ENCODE measurements around the gene FHOD3. TPM values are rescaled to one million over a fixed set of nuclear protein-coding genes. Genes with fewer than 3 reads are reported as not detected.

The FHOD3 gene
- total RNA-seq, 1 donor = 13.0 TPM

DNA sequence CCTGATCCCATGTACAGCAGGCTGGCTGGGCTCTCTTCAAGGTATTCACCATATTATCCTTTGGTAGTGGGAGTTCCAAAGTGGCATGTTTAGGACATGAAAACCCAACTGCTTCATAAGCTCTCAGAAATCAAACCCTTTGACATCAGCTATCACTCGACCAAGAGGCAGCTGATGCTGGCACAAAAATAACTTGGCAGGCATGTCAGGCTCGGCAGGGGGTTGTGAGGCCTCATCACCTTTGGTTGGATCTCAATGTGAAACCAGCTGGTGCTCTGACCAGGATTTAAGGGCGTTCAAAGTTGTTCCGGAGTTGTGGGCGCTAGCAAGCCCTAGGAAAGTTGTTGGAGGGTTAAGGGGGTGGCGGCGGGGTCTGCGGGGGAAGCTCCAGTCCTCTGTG lies 171.9 kb downstream of the FHOD3 start:
- H3K4me3 ChIP-seq (ENCODE audit: insufficient read depth, low read length) = no peak overlapping the region
- no peak overlapping the region for H2AFZ ChIP-seq (ENCODE audit: low read length)
- no peaks in the 10 kb centered on the region for H3K36me3 ChIP-seq (ENCODE audit: insufficient read depth, low read length)
- no peaks in the 10 kb centered on the region for H3K4me1 ChIP-seq (ENCODE audit: insufficient read depth, low read length)
- H3K27me3 ChIP-seq (ENCODE audit: insufficient read depth, low read length) = no peaks in the 10 kb centered on the region
- H3K79me2 ChIP-seq (ENCODE audit: insufficient read depth, low read length) = no peaks in the 10 kb centered on the region
- TF ChIP-seq, protein P1, sequence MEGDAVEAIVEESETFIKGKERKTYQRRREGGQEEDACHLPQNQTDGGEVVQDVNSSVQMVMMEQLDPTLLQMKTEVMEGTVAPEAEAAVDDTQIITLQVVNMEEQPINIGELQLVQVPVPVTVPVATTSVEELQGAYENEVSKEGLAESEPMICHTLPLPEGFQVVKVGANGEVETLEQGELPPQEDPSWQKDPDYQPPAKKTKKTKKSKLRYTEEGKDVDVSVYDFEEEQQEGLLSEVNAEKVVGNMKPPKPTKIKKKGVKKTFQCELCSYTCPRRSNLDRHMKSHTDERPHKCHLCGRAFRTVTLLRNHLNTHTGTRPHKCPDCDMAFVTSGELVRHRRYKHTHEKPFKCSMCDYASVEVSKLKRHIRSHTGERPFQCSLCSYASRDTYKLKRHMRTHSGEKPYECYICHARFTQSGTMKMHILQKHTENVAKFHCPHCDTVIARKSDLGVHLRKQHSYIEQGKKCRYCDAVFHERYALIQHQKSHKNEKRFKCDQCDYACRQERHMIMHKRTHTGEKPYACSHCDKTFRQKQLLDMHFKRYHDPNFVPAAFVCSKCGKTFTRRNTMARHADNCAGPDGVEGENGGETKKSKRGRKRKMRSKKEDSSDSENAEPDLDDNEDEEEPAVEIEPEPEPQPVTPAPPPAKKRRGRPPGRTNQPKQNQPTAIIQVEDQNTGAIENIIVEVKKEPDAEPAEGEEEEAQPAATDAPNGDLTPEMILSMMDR (IDR thresholded peaks at IDR 0.05; ENCODE audit: extremely low read depth, low read depth, low read length) = no peak
- no peak overlapping the region for H3K27ac ChIP-seq (ENCODE audit: low read depth, low read length)
- no peaks in the 10 kb centered on the region for H4K20me1 ChIP-seq (ENCODE audit: insufficient read depth, low read length)
- no peak overlapping the region for H3K4me2 ChIP-seq (ENCODE audit: insufficient read depth, low read length)
- H3K9me3 ChIP-seq (ENCODE audit: low read depth, low read length) = no peaks in the 10 kb centered on the region
- no peak for DNase-seq (ENCODE audit: insufficient read length, low spot score, missing footprints)

DNA sequence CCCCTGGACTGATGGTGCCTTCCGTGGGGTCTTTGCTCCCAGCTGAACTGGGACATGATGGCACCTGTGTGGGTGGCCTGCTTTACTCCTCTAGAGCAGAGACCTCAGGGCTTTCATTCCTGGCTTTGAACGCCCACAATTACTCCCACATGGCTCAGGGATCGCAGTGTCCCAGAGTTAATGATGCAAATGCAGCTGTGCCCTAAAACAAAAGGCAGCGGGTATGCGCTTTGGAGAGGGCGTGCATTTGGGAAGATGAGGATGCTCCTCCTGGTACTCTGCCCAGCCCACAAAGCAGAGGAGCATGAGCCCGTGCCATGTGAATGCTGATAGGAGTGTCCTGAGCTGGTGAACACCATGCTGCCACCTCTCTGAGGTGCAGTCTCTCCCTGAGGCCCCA lies 173.4 kb downstream of the FHOD3 start:
- no peak for DNase-seq (ENCODE audit: insufficient read length, low spot score, missing footprints)
- Histone ChIP-seq H3K4me3 (ENCODE audit: insufficient read depth, low read length) (no peak overlapping the region), H3K27me3 (ENCODE audit: insufficient read depth, low read length) (no peaks in the 10 kb centered on the region), H3K79me2 (ENCODE audit: insufficient read depth, low read length) (no peaks in the 10 kb centered on the region), H3K4me2 (ENCODE audit: insufficient read depth, low read length) (no peak overlapping the region), H2AFZ (ENCODE audit: low read length) (no peak overlapping the region), H3K36me3 (ENCODE audit: insufficient read depth, low read length) (no peaks in the 10 kb centered on the region), H3K9me3 (ENCODE audit: low read depth, low read length) (no peaks in the 10 kb centered on the region), H4K20me1 (ENCODE audit: insufficient read depth, low read length) (no peaks in the 10 kb centered on the region), H3K4me1 (ENCODE audit: insufficient read depth, low read length) (no peaks in the 10 kb centered on the region), H3K27ac (ENCODE audit: low read depth, low read length) (no peak overlapping the region)
- TF ChIP-seq, protein P1 (IDR thresholded peaks at IDR 0.05; ENCODE audit: extremely low read depth, low read depth, low read length) = no peak

DNA sequence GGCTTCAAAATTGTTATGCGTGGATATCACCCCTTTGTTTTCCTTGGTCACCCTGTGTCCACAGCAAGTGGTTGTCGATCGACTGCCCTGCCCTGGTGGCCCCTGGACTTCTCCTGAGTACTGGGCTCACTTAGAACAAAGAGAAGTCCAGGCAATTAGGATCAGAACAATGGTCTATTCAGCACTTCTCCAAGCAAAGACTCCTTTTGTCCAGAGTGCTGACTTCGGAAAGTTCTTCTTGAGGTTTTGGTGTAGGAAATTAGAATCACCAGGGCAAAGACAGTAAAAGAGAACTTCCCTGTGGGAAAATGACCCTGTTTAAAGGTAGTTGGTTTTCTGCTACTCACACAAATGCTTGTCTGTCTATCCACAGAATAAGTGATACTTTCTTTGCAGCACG lies 173.9 kb downstream of the FHOD3 start:
- Histone ChIP-seq H3K4me1 (ENCODE audit: insufficient read depth, low read length) (no peaks in the 10 kb centered on the region), H2AFZ (ENCODE audit: low read length) (no peak overlapping the region), H3K79me2 (ENCODE audit: insufficient read depth, low read length) (no peaks in the 10 kb centered on the region), H3K9me3 (ENCODE audit: low read depth, low read length) (no peaks in the 10 kb centered on the region), H3K27me3 (ENCODE audit: insufficient read depth, low read length) (no peaks in the 10 kb centered on the region), H3K27ac (ENCODE audit: low read depth, low read length) (no peak overlapping the region), H3K36me3 (ENCODE audit: insufficient read depth, low read length) (no peaks in the 10 kb centered on the region), H3K4me2 (ENCODE audit: insufficient read depth, low read length) (no peak overlapping the region), H3K4me3 (ENCODE audit: insufficient read depth, low read length) (no peak overlapping the region), H4K20me1 (ENCODE audit: insufficient read depth, low read length) (peaks cover 2% of the 10 kb centered on the region)
- DNase-seq (ENCODE audit: insufficient read length, low spot score, missing footprints) = no peak
- TF ChIP-seq, protein P1 (IDR thresholded peaks at IDR 0.05; ENCODE audit: extremely low read depth, low read depth, low read length) = no peak

DNA sequence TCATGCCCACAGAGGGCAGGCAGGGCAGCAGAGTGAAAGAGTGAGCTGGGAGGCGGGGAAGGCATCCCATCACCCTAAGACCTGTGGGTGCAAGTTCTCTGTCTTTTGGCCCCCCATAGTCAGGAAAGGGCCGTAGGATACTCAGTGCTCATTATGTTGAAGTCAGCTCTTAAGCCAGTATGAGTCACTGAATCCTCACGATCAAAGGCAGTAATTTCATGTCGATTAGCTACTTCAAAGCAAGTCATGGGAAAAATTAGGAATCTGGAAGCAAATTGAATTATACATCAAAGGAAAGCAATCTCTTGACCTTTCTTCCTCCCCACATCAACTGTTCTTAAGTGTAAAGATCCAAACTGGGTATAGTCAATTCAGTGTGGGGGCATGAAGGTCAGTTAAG lies 178.9 kb downstream of the FHOD3 start:
- Histone ChIP-seq H3K36me3 (ENCODE audit: insufficient read depth, low read length) (no peaks in the 10 kb centered on the region), H3K27me3 (ENCODE audit: insufficient read depth, low read length) (no peaks in the 10 kb centered on the region), H4K20me1 (ENCODE audit: insufficient read depth, low read length) (peaks cover 8% of the 10 kb centered on the region), H3K4me1 (ENCODE audit: insufficient read depth, low read length) (no peaks in the 10 kb centered on the region), H3K4me3 (ENCODE audit: insufficient read depth, low read length) (no peak overlapping the region), H2AFZ (ENCODE audit: low read length) (no peak overlapping the region), H3K9me3 (ENCODE audit: low read depth, low read length) (no peaks in the 10 kb centered on the region), H3K4me2 (ENCODE audit: insufficient read depth, low read length) (no peak overlapping the region), H3K79me2 (ENCODE audit: insufficient read depth, low read length) (no peaks in the 10 kb centered on the region), H3K27ac (ENCODE audit: low read depth, low read length) (no peak overlapping the region)
- TF ChIP-seq, protein P1 (IDR thresholded peaks at IDR 0.05; ENCODE audit: extremely low read depth, low read depth, low read length) = no peak
- no peak for DNase-seq (ENCODE audit: insufficient read length, low spot score, missing footprints)
